GM18526 (cell line): ENCODE data around the gene LBH.

Experiments
- POLR2A ChIP-seq: IDR thresholded peaks from 3 replicates; pipeline ENCODE4 v1.6.1; 2011; ENCODE audit not compliant: insufficient read length; ENCODE audit errors: extremely low read depth

Gene LBH

GRCh38 chr2:30268296-30268871, 37.0 kb downstream of the LBH start:
- TF ChIP-seq POLR2A: no peak

GRCh38 chr2:30269771-30270145, 38.4 kb downstream of the LBH start:
- no peak for TF ChIP-seq POLR2A

- TF ChIP-seq POLR2A: no peak
Measured at GRCh38 chr2:30270166-30270565, 38.8 kb downstream of the LBH start.

GRCh38 chr2:30271301-30271700, 40.0 kb downstream of the LBH start:
- no peak for TF ChIP-seq POLR2A

- TF ChIP-seq POLR2A: no peak
Measured at GRCh38 chr2:30272286-30272685, 41.0 kb downstream of the LBH start.

GRCh38 chr2:30272761-30273573, 41.6 kb downstream of the LBH start:
- TF ChIP-seq POLR2A: no peak

GRCh38 chr2:30273574-30273929, 42.2 kb downstream of the LBH start:
- TF ChIP-seq POLR2A: no peak

- TF ChIP-seq POLR2A: no peak
Measured at GRCh38 chr2:30275256-30275655, 43.9 kb downstream of the LBH start.

GRCh38 chr2:30276455-30276911, 45.1 kb downstream of the LBH start:
- TF ChIP-seq POLR2A: no peak

- no peak for TF ChIP-seq POLR2A
Measured at GRCh38 chr2:30277582-30277981, 46.2 kb downstream of the LBH start.

- no peak for TF ChIP-seq POLR2A
Measured at GRCh38 chr2:30278419-30278818, 47.1 kb downstream of the LBH start.

- TF ChIP-seq POLR2A: no peak
Measured at GRCh38 chr2:30280596-30281434, 49.5 kb downstream of the LBH start.

- no peak for TF ChIP-seq POLR2A
Measured at GRCh38 chr2:30282081-30282480, 50.7 kb downstream of the LBH start.

- TF ChIP-seq POLR2A: no peak
Measured at GRCh38 chr2:30282721-30283120, 51.4 kb downstream of the LBH start.

GRCh38 chr2:30283931-30284565, 52.7 kb downstream of the LBH start:
- TF ChIP-seq POLR2A: no peak

- TF ChIP-seq POLR2A: no peak
Measured at GRCh38 chr2:30285758-30286157, 54.4 kb downstream of the LBH start.

GRCh38 chr2:30287190-30287840, 56.0 kb downstream of the LBH start:
- TF ChIP-seq POLR2A: no peak
